HG03520 (cell line): Measurements from ENCODE around the gene SLC28A3.
A peak's percentile ranks its signal among the peaks of the same experiment; 100 is the strongest.

Experiments used
- ATAC-seq: cut with Tn5 transposase; IDR thresholded peaks from one replicate; pipeline ENCODE4 v1.9.1; 2021; ENCODE audit warnings: mild to moderate bottlenecking, moderate library complexity; ENCODE audit not compliant: unreplicated experiment

The SLC28A3 gene

DNA sequence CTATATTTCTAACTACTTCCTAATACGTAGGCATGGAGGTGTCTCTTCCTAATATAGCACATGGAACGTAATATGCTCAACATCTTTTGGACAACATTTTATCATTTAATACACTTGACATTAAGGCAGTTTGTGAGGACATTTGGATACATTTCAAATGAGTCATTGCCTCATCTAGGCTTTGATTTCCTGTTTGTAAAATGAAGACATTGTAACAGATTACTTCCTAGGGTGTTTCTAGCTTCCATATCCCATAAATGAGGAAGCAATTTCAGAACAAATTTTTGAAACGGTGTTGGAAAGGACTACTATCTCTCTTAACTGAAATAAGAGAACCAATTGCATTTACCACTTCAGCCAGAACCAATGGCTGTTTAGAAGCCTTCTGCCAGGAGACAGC is 38.7 kb downstream of the SLC28A3 start:
- ATAC-seq: no peak

DNA sequence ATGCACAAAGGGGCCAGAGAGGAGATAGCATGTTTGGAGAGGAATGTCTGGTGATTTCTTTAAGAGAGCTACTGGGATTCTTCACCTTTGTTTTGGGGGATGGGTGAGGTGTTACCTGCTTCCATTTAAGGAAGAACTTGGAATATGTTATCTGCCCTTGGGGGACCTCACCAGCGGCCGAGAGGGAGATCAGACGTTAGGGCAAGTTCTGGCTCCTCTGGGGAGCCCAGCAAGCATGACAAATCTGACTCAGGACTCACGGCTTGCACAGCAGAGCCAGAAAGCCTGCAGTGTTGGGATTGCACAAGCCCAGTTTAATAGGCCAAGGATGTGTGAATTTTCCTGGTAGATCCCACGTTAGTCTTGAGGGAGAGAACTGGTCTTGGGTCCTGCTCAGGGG is 40.3 kb downstream of the SLC28A3 start:
- no peak for ATAC-seq

DNA sequence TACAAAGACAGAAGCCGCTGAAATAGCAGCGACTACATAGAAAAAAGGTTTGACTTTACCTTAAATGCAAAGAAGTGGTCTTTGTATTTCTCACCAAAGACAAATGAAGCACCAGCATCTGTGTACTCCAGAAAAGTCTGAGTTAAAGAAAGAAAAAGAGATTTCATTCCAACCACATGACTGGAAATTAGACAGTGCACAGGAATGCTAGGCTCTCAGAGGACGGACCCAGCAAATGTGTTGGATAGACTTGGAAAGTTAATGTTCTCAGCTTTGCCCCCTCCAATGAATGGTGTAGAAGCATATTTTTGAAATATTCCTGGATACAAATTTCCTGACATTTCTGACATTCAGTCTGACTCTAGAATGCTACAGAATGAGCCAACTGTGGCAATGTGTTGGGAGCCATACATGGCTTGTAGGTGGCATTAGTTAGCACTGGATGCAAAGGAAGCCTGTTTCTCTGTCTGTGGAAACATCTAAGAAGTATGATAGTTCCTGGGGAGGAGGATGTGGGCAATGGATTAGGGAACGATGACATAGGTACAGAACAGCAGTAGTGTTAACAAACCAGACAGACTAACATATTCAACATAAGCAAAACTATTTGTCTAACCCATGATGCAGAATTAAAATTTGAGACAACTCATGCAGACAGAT is 43.3 kb downstream of the SLC28A3 start:
- no peak for ATAC-seq

DNA sequence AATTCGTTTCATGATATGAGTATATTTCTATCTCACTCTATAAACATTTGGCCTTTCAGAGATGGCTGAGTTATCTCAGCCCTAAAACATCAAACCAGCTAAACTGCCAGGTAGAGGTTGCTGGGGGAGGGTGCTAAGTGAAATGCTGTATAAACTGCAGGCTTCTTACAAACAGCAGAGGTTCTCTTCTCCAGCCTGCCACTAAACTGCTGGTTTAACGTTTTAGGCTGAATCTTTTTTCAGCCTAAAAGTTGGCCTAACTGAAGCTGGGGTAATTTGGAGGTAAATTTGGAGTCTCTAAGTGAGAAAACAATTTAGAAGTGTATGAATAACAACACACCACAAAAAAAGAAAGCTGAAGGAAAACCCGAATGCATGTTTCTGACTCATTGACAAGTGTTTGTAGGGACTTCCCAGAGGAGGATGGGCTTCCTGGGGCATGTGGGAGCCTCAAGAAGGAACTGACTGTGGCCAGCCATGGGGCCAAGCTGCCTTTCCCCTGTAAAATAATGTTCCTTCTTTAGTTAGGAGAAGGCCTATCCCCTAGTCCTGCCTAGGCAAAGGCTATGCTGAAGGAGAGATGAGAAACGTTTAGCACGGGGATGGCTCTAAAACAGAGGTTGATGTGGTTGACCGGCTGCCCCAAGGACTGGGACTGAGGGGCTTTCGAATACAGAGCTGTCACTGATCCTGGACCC is 44.3 kb downstream of the SLC28A3 start:
- ATAC-seq: peak; percentile 48

DNA sequence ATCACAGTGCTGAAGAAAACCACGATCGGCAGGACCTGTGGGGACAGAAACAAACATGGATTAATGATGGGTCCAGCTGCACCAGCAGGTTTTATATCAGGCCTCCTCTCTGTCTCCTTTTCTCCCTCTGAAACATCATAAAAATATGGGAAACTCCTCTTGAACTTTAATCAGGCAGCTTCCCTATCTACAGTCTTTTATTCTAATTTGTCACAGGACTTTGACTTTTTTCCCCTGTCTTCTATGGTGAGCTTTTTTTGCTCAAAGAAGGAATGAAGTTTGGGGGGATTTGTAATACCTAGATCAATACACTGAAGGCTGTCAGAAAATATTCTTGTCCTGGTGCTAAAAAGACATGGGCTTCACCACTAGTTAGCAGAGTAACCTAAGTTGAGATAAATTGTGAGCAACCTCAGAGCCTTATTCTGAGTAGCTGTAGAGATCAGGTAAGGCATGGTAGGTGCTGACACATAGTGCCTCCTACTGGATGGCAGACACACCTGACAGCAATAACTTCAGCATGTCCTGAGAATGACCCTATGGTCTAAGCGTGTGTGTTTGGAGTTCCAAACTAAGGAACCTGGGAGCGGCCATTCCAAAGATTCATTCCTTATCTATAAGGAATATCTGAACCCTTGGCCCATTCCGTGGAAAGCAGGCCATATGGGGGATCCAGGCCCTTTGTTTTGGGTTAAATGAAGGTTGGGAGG is 46.2 kb downstream of the SLC28A3 start:
- ATAC-seq: no peak

DNA sequence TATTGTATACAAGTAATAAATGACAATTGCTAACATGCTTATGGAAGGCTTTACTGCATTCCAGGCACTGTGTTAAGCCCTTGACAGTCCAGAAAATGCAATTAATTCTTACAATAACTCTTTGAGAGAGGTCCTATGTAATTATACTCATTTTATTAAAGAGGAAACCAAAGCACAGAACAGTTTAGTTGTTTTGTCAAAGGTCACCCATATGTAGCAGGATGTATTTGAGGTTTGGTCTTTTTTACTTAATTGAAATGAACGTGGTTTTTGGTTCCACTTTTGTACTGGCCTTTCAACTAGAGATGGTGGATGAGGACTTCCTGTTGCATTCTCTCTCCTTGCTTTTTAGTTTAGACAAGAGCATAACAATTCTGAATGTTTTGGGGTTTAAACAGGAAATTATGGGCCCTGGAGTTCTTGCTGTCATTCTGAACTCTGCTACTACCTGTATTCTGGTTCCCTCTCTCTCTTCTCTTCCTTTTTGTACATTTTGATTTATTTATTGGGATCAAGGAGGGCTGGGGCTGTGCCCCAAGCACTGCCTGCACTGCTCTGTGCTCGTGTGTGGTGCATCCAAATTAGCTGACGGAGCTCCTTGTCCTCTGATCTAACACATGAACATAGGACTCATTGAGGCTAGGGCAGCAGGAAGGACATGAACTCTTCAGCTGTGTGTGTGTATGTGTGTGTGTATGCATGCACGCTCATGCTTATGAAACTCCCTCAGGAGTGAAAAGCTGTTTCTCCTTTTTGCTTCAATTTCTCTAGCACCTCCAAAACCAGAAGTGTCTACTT is 47.4 kb downstream of the SLC28A3 start:
- peak; percentile 45 for ATAC-seq

DNA sequence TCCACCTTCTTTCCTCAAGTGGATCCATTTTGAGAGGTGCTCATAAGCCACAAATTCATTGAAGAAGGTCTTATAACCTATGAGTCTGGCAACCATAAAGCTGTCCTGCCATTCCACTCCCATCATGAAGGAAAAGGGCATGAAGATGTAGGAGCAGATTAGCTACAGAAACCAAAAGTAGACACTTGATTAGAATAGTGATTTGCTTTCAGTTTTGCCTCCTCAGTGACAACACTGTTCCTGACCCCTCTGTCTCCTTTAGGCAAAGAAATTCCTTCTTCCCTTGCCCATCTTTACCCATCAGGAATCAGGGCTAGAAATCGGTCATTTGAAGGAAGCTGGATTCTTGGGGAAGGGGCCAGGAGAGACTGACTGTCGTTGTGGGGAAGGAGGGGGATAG is 55.2 kb downstream of the SLC28A3 start:
- ATAC-seq: no peak

DNA sequence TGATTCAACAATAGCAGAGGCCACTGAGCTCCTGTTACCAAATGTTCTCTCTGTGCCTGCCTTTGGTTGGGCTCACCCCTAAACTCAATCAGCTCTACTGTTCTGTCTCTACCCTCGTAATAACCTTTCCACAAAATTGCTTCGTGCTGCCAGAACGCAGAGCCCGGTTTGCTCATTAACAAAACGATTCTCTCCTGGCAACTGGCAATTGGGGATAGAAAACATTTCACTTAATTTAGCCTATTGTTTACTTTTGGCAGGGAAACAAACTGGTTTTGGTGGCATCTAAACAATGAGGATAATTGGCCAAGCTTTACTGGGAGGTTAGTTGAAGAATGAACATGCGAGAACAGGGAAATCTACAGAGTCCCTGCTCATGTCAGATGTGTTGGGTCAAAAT is 56.6 kb downstream of the SLC28A3 start:
- ATAC-seq: no peak

DNA sequence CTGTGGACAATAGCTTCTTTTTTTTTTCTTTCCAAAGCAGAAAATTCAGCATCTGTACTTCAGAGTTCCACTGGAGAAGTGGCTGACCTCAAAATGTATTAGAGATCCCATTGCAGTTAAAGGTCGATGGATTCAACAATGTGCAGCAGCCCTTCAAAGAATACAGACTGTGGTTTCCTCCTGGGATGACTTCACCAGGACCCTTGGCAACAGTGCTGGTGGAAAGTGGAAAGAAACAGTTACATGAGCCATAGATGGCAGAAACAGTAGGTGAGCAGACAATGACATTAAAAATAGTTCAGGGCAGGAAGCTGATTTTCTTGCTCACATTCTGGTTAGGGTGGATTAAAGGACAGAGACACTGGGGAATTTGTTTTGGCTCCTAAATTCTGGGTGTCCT is 62.4 kb downstream of the SLC28A3 start:
- ATAC-seq: no peak

DNA sequence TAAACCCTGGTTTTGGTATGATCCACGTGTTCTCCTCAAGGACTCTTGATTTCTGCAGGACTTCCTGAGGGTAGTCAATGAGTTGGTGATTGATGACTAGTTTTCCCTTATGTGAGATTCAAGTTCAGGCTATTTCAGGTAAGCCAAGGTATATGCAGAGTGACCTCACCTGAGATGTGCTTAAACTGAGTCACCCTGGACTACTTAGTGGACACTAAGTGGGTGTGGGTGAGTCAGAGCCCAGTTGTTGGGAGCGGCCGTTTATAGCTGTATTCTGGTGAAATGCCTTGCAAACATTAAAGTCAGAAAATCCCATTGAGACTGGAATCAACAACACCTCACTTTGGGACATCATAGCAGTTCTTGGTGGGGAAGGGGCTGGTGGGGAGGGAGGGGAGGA is 62.9 kb downstream of the SLC28A3 start:
- no peak for ATAC-seq

DNA sequence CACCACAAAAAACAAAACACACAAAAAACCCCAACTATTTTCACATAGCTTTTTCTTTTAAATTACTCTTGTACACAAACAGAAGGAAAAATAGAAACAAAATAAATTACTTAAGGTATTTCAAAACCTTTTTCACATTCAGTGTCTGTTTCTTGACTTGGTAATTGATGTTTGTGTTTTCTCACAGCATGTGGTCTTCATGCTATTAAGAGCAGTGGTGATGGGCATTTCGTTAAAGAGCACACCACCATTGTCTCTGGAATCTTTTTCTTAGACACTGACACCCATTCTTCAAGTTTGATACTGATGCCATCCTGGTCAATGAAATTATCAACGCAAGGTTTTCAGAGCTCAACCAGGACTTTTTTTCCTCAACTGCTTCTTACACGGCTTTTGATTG is 63.8 kb downstream of the SLC28A3 start:
- ATAC-seq: no peak

DNA sequence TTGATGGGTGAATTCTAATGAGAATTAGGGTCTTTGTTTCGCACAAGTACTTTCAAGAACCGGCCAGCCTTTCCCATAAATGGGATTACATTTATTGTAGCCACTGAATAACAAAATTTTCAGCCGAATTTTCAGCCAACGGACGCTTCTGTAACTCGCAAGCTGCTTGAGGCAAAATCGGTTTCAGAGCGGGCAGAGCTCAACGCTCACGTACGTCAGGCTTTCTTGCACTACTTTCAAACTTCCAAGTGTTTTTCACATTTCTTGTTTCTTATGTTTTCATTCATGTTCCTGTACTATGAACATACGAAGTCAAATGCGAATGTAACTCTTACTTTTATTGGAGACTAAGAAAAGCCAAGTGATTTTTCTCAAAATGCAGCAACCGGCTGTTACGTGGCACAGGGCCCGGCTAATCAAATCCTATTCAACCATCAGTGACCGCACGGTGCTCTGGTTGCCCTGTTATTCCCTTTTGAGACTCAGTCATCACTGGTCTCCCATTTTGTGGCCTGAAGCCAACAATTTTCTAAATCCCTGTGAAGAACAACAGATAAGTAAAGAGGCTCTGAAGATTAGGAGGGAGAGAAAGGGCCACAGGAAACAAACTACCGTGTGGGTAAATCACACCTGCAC is 68.5 kb downstream of the SLC28A3 start:
- no peak for ATAC-seq

DNA sequence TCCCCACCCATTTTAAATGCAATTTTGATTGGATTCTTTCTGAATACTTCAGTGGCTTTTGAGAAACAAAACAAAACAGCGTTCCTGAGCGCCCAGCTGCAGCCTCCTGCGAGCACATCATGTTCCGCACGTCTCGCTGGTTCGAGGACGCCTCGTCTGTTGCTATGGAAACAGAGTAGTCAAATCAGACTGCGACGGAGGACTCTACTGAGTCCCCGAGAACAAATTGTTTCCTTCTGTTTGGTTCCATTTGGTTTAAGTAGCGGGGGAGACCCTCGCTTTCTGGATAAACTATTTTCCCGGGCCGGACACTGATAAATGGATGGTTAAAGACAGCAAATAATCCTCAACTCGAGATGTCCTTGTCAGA is 69.0 kb downstream of the SLC28A3 start:
- ATAC-seq: peak; percentile 95

DNA sequence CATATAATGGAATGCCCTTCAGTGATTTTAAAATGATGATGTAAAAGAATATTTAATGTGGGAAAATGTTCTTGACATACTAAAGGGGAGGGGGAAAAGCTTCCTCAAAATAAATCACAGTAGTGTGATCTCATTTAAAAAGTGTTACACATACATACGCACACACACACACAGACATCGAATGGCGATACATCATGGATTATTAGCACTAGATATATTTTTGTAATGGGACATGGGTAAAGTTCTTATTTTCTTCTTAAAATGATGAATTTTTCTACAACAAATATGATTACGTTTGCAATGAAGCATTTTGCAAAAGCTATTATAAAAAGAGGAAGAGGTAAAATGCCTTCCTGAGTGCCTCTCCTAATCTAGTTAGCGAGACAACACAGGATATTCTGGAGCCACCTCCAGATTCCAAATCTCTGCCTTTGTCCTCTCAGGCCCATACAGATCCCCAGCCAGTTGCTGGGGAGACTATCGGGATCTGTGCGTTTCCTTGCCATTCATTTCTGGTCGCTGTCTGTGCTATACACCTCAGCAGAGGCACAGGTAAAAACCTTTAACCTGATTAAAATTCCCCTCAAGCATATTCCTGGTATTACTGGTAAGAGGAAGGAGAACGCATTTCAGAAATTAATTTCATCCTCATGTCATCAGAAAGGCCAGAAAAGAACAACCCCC is 69.6 kb downstream of the SLC28A3 start:
- no peak for ATAC-seq

DNA sequence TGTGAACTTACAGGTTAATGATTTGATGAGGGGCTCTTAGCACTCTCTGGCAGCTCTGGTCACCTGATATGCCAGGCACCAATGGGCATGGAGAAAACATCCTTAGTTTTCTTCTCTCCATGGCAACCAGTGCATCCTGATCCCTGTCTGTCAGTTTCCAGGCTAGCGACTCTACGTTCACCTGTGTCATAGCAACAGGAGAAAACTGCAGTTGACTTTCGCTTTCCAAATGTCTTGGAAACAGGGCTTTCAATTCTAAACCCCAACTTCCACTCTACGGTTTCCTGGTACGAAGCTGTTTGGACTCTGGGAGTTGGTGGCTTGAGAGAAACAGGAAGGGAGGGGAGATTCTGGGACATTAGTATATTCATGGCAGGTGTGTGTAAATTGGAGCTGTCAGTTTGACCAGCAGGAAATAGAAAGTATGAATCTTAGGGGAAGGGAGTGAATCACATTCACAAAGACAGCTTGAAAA is 74.4 kb downstream of the SLC28A3 start:
- ATAC-seq: no peak

DNA sequence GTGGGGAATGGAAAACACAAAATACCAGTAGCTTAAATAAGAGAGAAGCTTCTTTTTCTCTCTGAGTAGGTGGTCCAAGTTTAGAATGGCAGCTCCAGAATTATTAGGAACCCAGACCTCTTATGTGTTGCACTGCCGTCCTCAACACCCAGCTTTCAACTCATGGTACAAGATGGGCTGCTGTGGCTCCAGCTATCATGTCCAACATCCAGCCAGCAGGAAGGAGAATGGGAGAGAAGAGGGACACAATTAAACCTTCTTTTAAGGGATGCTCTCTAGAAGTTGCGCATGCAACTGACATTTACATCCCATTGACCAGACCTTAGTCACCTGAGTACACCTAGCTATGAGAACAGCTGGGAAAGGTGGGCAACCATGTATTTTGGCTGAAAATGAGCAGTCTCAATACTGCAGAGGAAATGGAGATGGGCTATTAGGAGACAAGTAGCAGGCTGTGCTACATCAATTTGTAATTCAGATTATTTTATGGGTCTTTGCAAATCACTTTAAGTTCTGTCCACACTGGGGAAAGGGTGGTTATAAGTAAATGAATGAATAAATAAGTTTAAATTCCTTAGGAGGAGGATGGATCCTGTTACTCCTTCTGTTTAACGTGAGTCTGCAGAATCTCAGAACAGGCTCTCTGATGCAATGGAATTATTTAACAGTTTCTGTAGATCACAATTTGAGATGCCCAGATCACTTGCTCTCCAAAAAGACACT is 76.1 kb downstream of the SLC28A3 start:
- ATAC-seq: no peak

DNA sequence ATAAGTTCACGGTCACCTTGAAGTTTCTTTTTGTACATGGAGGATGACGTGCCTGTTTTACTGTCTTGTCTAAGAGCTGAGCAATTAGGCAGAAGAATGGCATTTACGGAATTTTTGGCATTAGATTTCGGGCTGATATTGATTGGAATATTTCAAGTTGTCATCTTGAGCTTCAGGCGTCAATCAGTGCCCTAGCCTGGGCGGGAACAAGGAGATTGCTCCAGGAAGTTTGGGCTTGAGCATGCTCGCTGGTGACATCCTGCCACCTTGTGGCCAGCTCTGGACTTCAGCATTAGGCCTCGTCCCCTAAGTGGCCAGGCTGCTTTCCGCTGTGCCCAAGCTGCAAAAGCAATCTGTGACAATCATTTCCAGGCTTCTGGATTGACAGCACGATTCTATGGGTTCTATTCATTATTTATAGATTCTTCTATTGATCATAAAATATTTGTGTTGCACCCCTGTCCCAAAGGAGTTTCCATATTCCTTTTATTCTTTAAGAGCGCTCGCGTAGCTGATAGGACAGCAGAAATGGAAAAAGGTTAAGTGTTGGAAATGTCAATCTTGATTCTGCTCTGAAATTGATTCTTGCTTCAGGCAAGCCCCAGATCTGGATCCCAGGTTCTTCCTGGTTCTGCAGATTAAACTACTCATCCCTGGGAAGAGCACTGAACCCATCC is 79.3 kb downstream of the SLC28A3 start:
- ATAC-seq: peak; percentile 64

DNA sequence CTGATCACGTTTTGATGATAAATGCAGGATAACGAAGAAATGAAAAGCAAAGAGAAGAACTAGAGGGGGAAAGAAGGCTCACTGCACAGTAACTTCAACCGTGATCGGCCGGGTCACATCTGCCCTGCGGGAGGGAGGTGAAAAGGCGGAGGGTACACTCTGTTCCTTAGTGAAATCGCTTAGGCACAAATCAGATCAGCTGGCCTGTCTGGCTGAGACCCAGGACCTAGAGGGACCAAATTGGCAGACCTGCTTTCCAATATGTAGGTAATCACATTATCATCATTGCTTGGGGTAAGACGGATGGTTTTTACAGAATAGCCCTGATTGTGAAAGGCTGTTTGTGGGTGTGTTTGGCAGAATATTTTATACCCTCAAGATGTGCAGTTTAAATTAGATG is 82.2 kb downstream of the SLC28A3 start:
- no peak for ATAC-seq

DNA sequence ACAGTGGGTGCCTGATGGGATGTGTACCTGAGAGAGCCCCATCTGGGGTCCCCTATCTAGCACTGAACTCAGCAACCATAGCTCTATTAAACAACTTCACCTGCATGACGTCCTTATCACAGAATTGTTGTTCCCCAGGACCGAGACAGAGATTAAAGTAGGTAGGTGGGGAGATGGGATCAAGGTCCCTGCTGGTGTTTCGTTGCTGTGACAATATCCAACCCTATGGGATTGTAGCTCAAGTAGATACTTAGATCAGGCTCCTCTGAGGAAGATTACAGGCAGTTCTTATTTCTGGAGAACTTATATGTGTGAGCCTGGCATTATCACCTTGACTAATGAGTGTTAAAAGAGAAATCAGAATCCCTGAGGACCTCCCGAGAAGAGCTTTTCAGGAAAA is 84.9 kb downstream of the SLC28A3 start:
- no peak for ATAC-seq
